B cell (primary cell): Measurements from ENCODE around the gene AGO3. TPM values are rescaled to one million over a fixed set of nuclear protein-coding genes. Genes with fewer than 3 reads are reported as not detected.
"Not testable (repeated sequence)": the region's sequence is repeated elsewhere in the genome, so short reads cannot be mapped to it uniquely, and the experiment has no call there.

Experiments used
- ATAC-seq: fragments of 200-7000 bp; cut with Tn5 transposase; one replicate; pipeline ENCODE4 v1.10.0; 2021; ENCODE audit warnings: low read depth, mild to moderate bottlenecking, moderate number of reproducible peaks, moderate library complexity
- CTCF ChIA-PET: fragments of 350-600 bp; sonication (Branson Sonifier 250); formaldehyde crosslinking; loops from one replicate; lab custom pipeline; 2021; ENCODE audit warnings: antibody characterized with exemption, inconsistent platforms; lab: Charles Lee
- POLR2A ChIA-PET: fragments of 350-600 bp; sonication (Branson Sonifier 250); formaldehyde crosslinking; loops from one replicate; lab custom pipeline; 2021; ENCODE audit warnings: antibody characterized with exemption; lab: Charles Lee
- DNase-seq: peaks from one replicate; pipeline ENCODE4 v3.0.0; 2013
- H2AFZ ChIP-seq: 2 replicates; pipeline ENCODE4 v1.6.1; 2012; ENCODE audit warnings: mild to moderate bottlenecking, low read depth, low read length; ENCODE audit not compliant: insufficient read depth, poor library complexity, severe bottlenecking
- H3K27ac ChIP-seq, 2 donors: 1 replicate in 1 of 2; 2 replicates in 1 of 2; pipeline ENCODE4 v1.5.1; 2012 to 2013; ENCODE audit warnings: low read length in 2 of 2, mild to moderate bottlenecking in 2 of 2, moderate library complexity in 1 of 2
- H3K27me3 ChIP-seq, 4 experiments: fragments of 200-600 bp in 1 of 4; sonication (generic) in 1 of 4; replicated peaks in 1 of 4; 1 replicate in 2 of 4; 2 replicates in 2 of 4; pipeline versions ENCODE4 v1.6.1 to v1.7.0; 2013 to 2016; ENCODE audit warnings: low read length in 3 of 4, mild to moderate bottlenecking in 2 of 4, mixed read lengths in 1 of 4, moderate library complexity in 1 of 4; ENCODE audit not compliant: insufficient read depth in 4 of 4, control insufficient read depth in 3 of 4; ENCODE audit errors: control extremely low read depth in 1 of 4
- H3K36me3 ChIP-seq, 2 experiments: replicated peaks in 1 of 2; 1 replicate in 1 of 2; 2 replicates in 1 of 2; pipeline versions ENCODE4 v1.6.1 to v1.7.1; 2013; ENCODE audit warnings: low read length in 1 of 2; ENCODE audit not compliant: insufficient read depth in 2 of 2, control insufficient read depth in 1 of 2; ENCODE audit errors: control extremely low read depth in 1 of 2, extremely low read depth in 1 of 2
- H3K4me1 ChIP-seq, 2 donors: fragments of 200-600 bp in 1 of 2; sonication (generic) in 1 of 2; 1 replicate in 1 of 2; 2 replicates in 1 of 2; pipeline versions ENCODE4 v1.5.1 to v1.6.1; 2013 to 2017; ENCODE audit warnings: low read length in 2 of 2; ENCODE audit not compliant: control insufficient read depth in 2 of 2, insufficient read depth in 2 of 2
- H3K4me2 ChIP-seq: replicated peaks from 2 replicates; pipeline ENCODE3; 2012; ENCODE audit warnings: mild to moderate bottlenecking, low read depth, low read length; ENCODE audit not compliant: poor library complexity, severe bottlenecking
- H3K4me3 ChIP-seq, 5 experiments: fragments of 200-600 bp in 1 of 5; sonication (generic) in 1 of 5; 1 replicate in 3 of 5; 2 replicates in 2 of 5; pipeline versions ENCODE4 v1.5.1 to v1.7.0; 2011 to 2016; ENCODE audit warnings: low read length in 4 of 5, mild to moderate bottlenecking in 4 of 5, low read depth in 2 of 5, control low read depth in 1 of 5, moderate library complexity in 1 of 5; ENCODE audit not compliant: insufficient read depth in 1 of 5; ENCODE audit errors: control extremely low read depth in 1 of 5, extremely low read depth in 1 of 5
- H3K79me2 ChIP-seq: fragments of 200-600 bp; sonication (generic); one replicate; pipeline ENCODE4 v1.6.0; 2016; ENCODE audit warnings: low read length; ENCODE audit not compliant: control insufficient read depth, insufficient read depth
- H3K9ac ChIP-seq: fragments of 200-600 bp; sonication (generic); 2 replicates; pipeline ENCODE4 v1.6.1; 2017; ENCODE audit warnings: mild to moderate bottlenecking, low read length, moderate library complexity
- H3K9me3 ChIP-seq, 3 donors: one replicate each; pipeline versions ENCODE4 v1.6.1 to v1.7.1; 2013; ENCODE audit warnings: low read length in 2 of 3; ENCODE audit not compliant: control insufficient read depth in 2 of 3, insufficient read depth in 1 of 3; ENCODE audit errors: control extremely low read depth in 1 of 3
- H4K20me1 ChIP-seq: 2 replicates; pipeline ENCODE4 v1.6.0; 2012; ENCODE audit warnings: mild to moderate bottlenecking, low read length; ENCODE audit not compliant: insufficient read depth, control insufficient read depth, poor library complexity, severe bottlenecking
- H3K27ac Mint-ChIP-seq: one replicate; pipeline ENCODE4 v1.8.0; 2021; ENCODE audit warnings: mixed read lengths
- H3K27me3 Mint-ChIP-seq: one replicate; pipeline ENCODE4 v1.8.0; 2021; ENCODE audit warnings: mixed read lengths
- H3K4me1 Mint-ChIP-seq: one replicate; pipeline ENCODE4 v1.8.0; 2021; ENCODE audit warnings: mixed read lengths
- H3K4me3 Mint-ChIP-seq: one replicate; pipeline ENCODE4 v1.8.0; 2021; ENCODE audit warnings: mixed read lengths
- H3K9me3 Mint-ChIP-seq: one replicate; pipeline ENCODE4 v1.8.0; 2022; ENCODE audit warnings: mixed read lengths; ENCODE audit not compliant: insufficient read depth
- CTCF ChIP-seq: fragments of 200-600 bp; IDR thresholded peaks from one replicate; pipeline ENCODE4 v1.8.0; 2022; ENCODE audit warnings: antibody characterized with exemption, mild to moderate bottlenecking
- EZH2 ChIP-seq: IDR thresholded peaks from 2 replicates; pipeline ENCODE4 v1.6.1; 2012; ENCODE audit warnings: borderline replicate concordance, low read depth, mild to moderate bottlenecking, moderate library complexity, low read length; ENCODE audit not compliant: insufficient read depth, poor library complexity, severe bottlenecking
- WGBS: methylation state at CpG from one replicate; pipeline ENCODE4 v1.1.5; 2013; ENCODE audit warnings: missing lambda C conversion rate; ENCODE audit not compliant: insufficient coverage; 5-methylcytosine and 5-hydroxymethylcytosine counted together
- intact Hi-C: fragments of 100-400 bp; cut with micrococcal nuclease; formaldehyde crosslinking; loops from one replicate; pipeline ENCODE4 v1.10.0; 2022
- polyA plus RNA-seq: library from polyadenylated mRNA; depleted of rRNA; stranded (reverse); fragments of >200 nt; gene quantifications from 2 replicates; pipeline ENCODE4 v1.2.3, GENCODE V29; 2012
- total RNA-seq, 2 donors: library from RNA; stranded (reverse); fragments of 120-200 nt in 1 of 2; gene quantifications; 1 replicate in 1 of 2; 2 replicates in 1 of 2; pipeline versions ENCODE4 v1.2.3 to v1.2.4, GENCODE V29; 2013 to 2022

Gene AGO3
- total and polyA plus RNA-seq, 2 donors (not counting 1 experiment from before 2014, with no cell fraction given): 5.1 to 44.9 TPM

GRCh38 chr1:35968396-35968795 lies 37.5 kb downstream of the AGO3 start:
- Histone ChIP-seq H3K9ac (no peak overlapping the region), H3K4me1 (no peaks in the 10 kb centered on the region), H3K79me2 (peaks cover 12% of the 10 kb centered on the region), H3K36me3 (peaks cover 5 to 18% of the 10 kb centered on the region in 2 experiments), H3K9me3 (no peaks in the 10 kb centered on the region), H4K20me1 (no peaks in the 10 kb centered on the region), H3K4me3 (no peak overlapping the region), H3K27ac (no peak overlapping the region), H3K27me3 (no peaks in the 10 kb centered on the region), H3K4me2 (no peak overlapping the region), H2AFZ (no peak overlapping the region)
- ATAC-seq: no peak
- DNase-seq: no peak
- ChIA-PET POLR2A (no interaction called here), CTCF (no interaction called here)
- Mint-ChIP-seq H3K4me1 (no peaks in the 10 kb centered on the region), H3K27ac (no peak overlapping the region), H3K27me3 (no peaks in the 10 kb centered on the region), H3K4me3 (no peak overlapping the region), H3K9me3 (peaks cover 3% of the 10 kb centered on the region)
- WGBS: no CpG with 5 or more reads among the region's 1 CpG
- TF ChIP-seq CTCF: no peak
- no peak for TF ChIP-seq EZH2
- intact Hi-C loops: no loop called here

GRCh38 chr1:35971601-35972000 lies 40.7 kb downstream of the AGO3 start:
- H3K4me1 ChIP-seq: no peaks in the 10 kb centered on the region
- DNase-seq (no peak), ATAC-seq (no peak)
- no peaks in the 10 kb centered on the region for H3K27me3 ChIP-seq
- WGBS: no CpG with 5 or more reads among the region's 2 CpGs
- H3K9me3 Mint-ChIP-seq: no peaks in the 10 kb centered on the region
- H3K27ac ChIP-seq: no peak overlapping the region
- H3K4me2 ChIP-seq: no peak overlapping the region
- peaks cover 12% of the 10 kb centered on the region for H3K79me2 ChIP-seq
- H3K4me1 Mint-ChIP-seq: no peaks in the 10 kb centered on the region
- intact Hi-C loops: no loop called here
- TF ChIP-seq EZH2 (no peak), CTCF (no peak)
- H4K20me1 ChIP-seq: no peaks in the 10 kb centered on the region
- ChIA-PET CTCF (interaction anchor here (0.6 kb wide), 1 partner anchor 122 kb away, joined by 7 read pairs; no protein-coding TSS in a partner anchor), POLR2A (no interaction called here)
- H3K36me3 ChIP-seq: peaks cover 13 to 27% of the 10 kb centered on the region in 2 experiments
- H3K9me3 ChIP-seq: peaks cover 0 to 3% (median 0%) of the 10 kb centered on the region in 3 donors
- H3K27ac Mint-ChIP-seq: no peak overlapping the region
- H3K4me3 ChIP-seq: no peak overlapping the region
- H3K27me3 Mint-ChIP-seq: no peaks in the 10 kb centered on the region
- H3K9ac ChIP-seq: no peak overlapping the region
- H3K4me3 Mint-ChIP-seq: no peak overlapping the region
- no peak overlapping the region for H2AFZ ChIP-seq

- POLR2A ChIA-PET: not testable (repeated sequence)
- H3K79me2 ChIP-seq: peaks cover 12% of the 10 kb centered on the region
These were observed 41.7 kb downstream of the AGO3 start for GRCh38 chr1:35972631-35973030.

More at GRCh38 chr1:35972631-35973030, 41.7 kb downstream of the AGO3 start:
- H3K27ac ChIP-seq, CTCF ChIA-PET, H3K4me3 ChIP-seq, H3K9me3 Mint-ChIP-seq, H2AFZ ChIP-seq, H3K27ac Mint-ChIP-seq, H3K4me1 Mint-ChIP-seq, H3K4me2 ChIP-seq, H3K27me3 ChIP-seq, H3K4me3 Mint-ChIP-seq, ATAC-seq, H3K9ac ChIP-seq, DNase-seq, H3K27me3 Mint-ChIP-seq, H3K4me1 ChIP-seq, H3K9me3 ChIP-seq, intact Hi-C loops, H4K20me1 ChIP-seq: not testable (repeated sequence)
- WGBS: no CpG with 5 or more reads among the region's 3 CpGs
- H3K36me3 ChIP-seq: peaks cover 13 to 27% of the 10 kb centered on the region in 2 experiments
